Large intestine (tissue), 3 donors: ENCODE measurements around the gene EYS. TPM values are rescaled to one million over a fixed set of nuclear protein-coding genes. Genes with fewer than 3 reads are reported as not detected.

Source experiments
- DNase-seq, 2 donors: peaks; one replicate each; pipeline versions ENCODE4 v3.0.0 to v3.0.0-alpha.2; 2013
- H3K27ac ChIP-seq: one replicate; pipeline ENCODE4 v1.5.1; 2013; ENCODE audit warnings: low read length
- H3K27me3 ChIP-seq: 2 replicates; pipeline ENCODE4 v1.6.1; 2013; ENCODE audit warnings: low read length; ENCODE audit not compliant: control insufficient read depth, insufficient read depth
- H3K36me3 ChIP-seq: 2 replicates; pipeline ENCODE4 v1.6.1; 2013; ENCODE audit warnings: low read length; ENCODE audit not compliant: control insufficient read depth, insufficient read depth
- H3K4me1 ChIP-seq: one replicate; pipeline ENCODE4 v1.6.1; 2013; ENCODE audit warnings: low read length; ENCODE audit not compliant: control insufficient read depth, insufficient read depth
- H3K4me3 ChIP-seq: one replicate; pipeline ENCODE4 v1.5.1; 2013; ENCODE audit warnings: low read length
- H3K9me3 ChIP-seq: one replicate; pipeline ENCODE4 v1.6.1; 2013; ENCODE audit warnings: mild to moderate bottlenecking, low read depth, low read length, moderate library complexity; ENCODE audit not compliant: control insufficient read depth
- WGBS: methylation state at CpG from one replicate; pipeline ENCODE4 v1.1.5; 2013; ENCODE audit warnings: low lambda C conversion rate; ENCODE audit not compliant: insufficient coverage; 5-methylcytosine and 5-hydroxymethylcytosine counted together
- polyA plus RNA-seq: library from polyadenylated mRNA; unstranded; fragments of 120-200 nt; gene quantifications from one replicate; pipeline ENCODE4 v1.2.1, GENCODE V29; 2013

EYS gene
- polyA plus RNA-seq, 1 donor: 0.76 TPM

- H3K4me3 ChIP-seq: no peak overlapping the region
- no peaks in the 10 kb centered on the region for H3K4me1 ChIP-seq
- no peak for DNase-seq
- no peaks in the 10 kb centered on the region for H3K9me3 ChIP-seq
- H3K27ac ChIP-seq: no peak overlapping the region
- H3K36me3 ChIP-seq: no peaks in the 10 kb centered on the region
- WGBS: 74% methylated on average over 5 of the region's 5 CpGs
- H3K27me3 ChIP-seq: no peaks in the 10 kb centered on the region
Observed at GRCh38 chr6:65189236-65189881, 517.7 kb downstream of the EYS start.

- no peak for DNase-seq
- Histone ChIP-seq H3K27me3 (no peaks in the 10 kb centered on the region), H3K27ac (no peak overlapping the region), H3K4me3 (no peak overlapping the region), H3K36me3 (no peaks in the 10 kb centered on the region), H3K4me1 (no peaks in the 10 kb centered on the region), H3K9me3 (no peaks in the 10 kb centered on the region)
- WGBS: no CpG with 5 or more reads among the region's 1 CpG
Observed at GRCh38 chr6:65186826-65187225, 520.2 kb downstream of the EYS start.

- Histone ChIP-seq H3K27ac (no peak overlapping the region), H3K4me1 (no peaks in the 10 kb centered on the region), H3K9me3 (no peaks in the 10 kb centered on the region), H3K27me3 (no peaks in the 10 kb centered on the region), H3K4me3 (no peak overlapping the region), H3K36me3 (no peaks in the 10 kb centered on the region)
- DNase-seq: no peak
- WGBS: no CpG with 5 or more reads among the region's 2 CpGs
Observed at GRCh38 chr6:65182681-65183080, 524.3 kb downstream of the EYS start.

GRCh38 chr6:65170273-65170672 is 536.8 kb downstream of the EYS start:
- no peaks in the 10 kb centered on the region for H3K4me1 ChIP-seq
- no CpG with 5 or more reads among the region's 2 CpGs for WGBS
- no peak overlapping the region for H3K27ac ChIP-seq
- no peak overlapping the region for H3K4me3 ChIP-seq
- H3K27me3 ChIP-seq: no peaks in the 10 kb centered on the region
- no peaks in the 10 kb centered on the region for H3K9me3 ChIP-seq
- no peaks in the 10 kb centered on the region for H3K36me3 ChIP-seq
- no peak for DNase-seq

- Histone ChIP-seq H3K27ac (no peak overlapping the region), H3K4me1 (no peaks in the 10 kb centered on the region), H3K27me3 (no peaks in the 10 kb centered on the region), H3K9me3 (no peaks in the 10 kb centered on the region), H3K36me3 (no peaks in the 10 kb centered on the region), H3K4me3 (no peak overlapping the region)
- no peak for DNase-seq
- WGBS: 33% methylated on average over 1 of the region's 1 CpG
Observed at GRCh38 chr6:65161661-65162060, 545.4 kb downstream of the EYS start.

GRCh38 chr6:65157025-65157424 is 550.0 kb downstream of the EYS start:
- no peak for DNase-seq
- WGBS: 63% methylated on average over 3 of the region's 3 CpGs
- Histone ChIP-seq H3K4me1 (no peaks in the 10 kb centered on the region), H3K27me3 (no peaks in the 10 kb centered on the region), H3K27ac (no peak overlapping the region), H3K36me3 (no peaks in the 10 kb centered on the region), H3K4me3 (no peak overlapping the region), H3K9me3 (no peaks in the 10 kb centered on the region)

GRCh38 chr6:65155083-65155482 is 551.9 kb downstream of the EYS start:
- H3K36me3 ChIP-seq: no peaks in the 10 kb centered on the region
- no peaks in the 10 kb centered on the region for H3K27me3 ChIP-seq
- no CpG with 5 or more reads among the region's 1 CpG for WGBS

GRCh38 chr6:65149841-65150240 is 557.2 kb downstream of the EYS start:
- Histone ChIP-seq H3K27ac (no peak overlapping the region), H3K27me3 (no peaks in the 10 kb centered on the region), H3K36me3 (no peaks in the 10 kb centered on the region), H3K4me1 (no peaks in the 10 kb centered on the region), H3K4me3 (no peak overlapping the region), H3K9me3 (no peaks in the 10 kb centered on the region)
- DNase-seq: no peak
- no CpG with 5 or more reads among the region's 1 CpG for WGBS

More at GRCh38 chr6:65155083-65155482, 551.9 kb downstream of the EYS start:
- no peak for DNase-seq
- Histone ChIP-seq H3K4me3 (no peak overlapping the region), H3K9me3 (no peaks in the 10 kb centered on the region), H3K4me1 (no peaks in the 10 kb centered on the region), H3K27ac (no peak overlapping the region)

- no peak overlapping the region for H3K27ac ChIP-seq
- 17% methylated on average over 1 of the region's 2 CpGs for WGBS
- H3K36me3 ChIP-seq: no peaks in the 10 kb centered on the region
- no peaks in the 10 kb centered on the region for H3K27me3 ChIP-seq
- no peaks in the 10 kb centered on the region for H3K9me3 ChIP-seq
- no peak overlapping the region for H3K4me3 ChIP-seq
- no peaks in the 10 kb centered on the region for H3K4me1 ChIP-seq
- no peak for DNase-seq
Observed at GRCh38 chr6:65148839-65149238, 558.2 kb downstream of the EYS start.

- no peaks in the 10 kb centered on the region for H3K36me3 ChIP-seq
- H3K27ac ChIP-seq: no peak overlapping the region
- no peak overlapping the region for H3K4me3 ChIP-seq
- H3K27me3 ChIP-seq: no peaks in the 10 kb centered on the region
- DNase-seq: no peak
- H3K9me3 ChIP-seq: no peaks in the 10 kb centered on the region
- H3K4me1 ChIP-seq: no peaks in the 10 kb centered on the region
- 80% methylated on average over 2 of the region's 2 CpGs for WGBS
Observed at GRCh38 chr6:65135567-65135966, 571.5 kb downstream of the EYS start.

GRCh38 chr6:65126667-65127066 is 580.4 kb downstream of the EYS start:
- Histone ChIP-seq H3K4me3 (no peak overlapping the region), H3K9me3 (no peaks in the 10 kb centered on the region), H3K27ac (no peak overlapping the region), H3K36me3 (no peaks in the 10 kb centered on the region), H3K27me3 (no peaks in the 10 kb centered on the region), H3K4me1 (no peaks in the 10 kb centered on the region)
- no CpG with 5 or more reads among the region's 2 CpGs for WGBS
- no peak for DNase-seq
